Measurements from ENCODE around the gene UNKL.
A peak's percentile ranks its signal among the peaks of the same experiment; 100 is the strongest.

Gene UNKL

DNA sequence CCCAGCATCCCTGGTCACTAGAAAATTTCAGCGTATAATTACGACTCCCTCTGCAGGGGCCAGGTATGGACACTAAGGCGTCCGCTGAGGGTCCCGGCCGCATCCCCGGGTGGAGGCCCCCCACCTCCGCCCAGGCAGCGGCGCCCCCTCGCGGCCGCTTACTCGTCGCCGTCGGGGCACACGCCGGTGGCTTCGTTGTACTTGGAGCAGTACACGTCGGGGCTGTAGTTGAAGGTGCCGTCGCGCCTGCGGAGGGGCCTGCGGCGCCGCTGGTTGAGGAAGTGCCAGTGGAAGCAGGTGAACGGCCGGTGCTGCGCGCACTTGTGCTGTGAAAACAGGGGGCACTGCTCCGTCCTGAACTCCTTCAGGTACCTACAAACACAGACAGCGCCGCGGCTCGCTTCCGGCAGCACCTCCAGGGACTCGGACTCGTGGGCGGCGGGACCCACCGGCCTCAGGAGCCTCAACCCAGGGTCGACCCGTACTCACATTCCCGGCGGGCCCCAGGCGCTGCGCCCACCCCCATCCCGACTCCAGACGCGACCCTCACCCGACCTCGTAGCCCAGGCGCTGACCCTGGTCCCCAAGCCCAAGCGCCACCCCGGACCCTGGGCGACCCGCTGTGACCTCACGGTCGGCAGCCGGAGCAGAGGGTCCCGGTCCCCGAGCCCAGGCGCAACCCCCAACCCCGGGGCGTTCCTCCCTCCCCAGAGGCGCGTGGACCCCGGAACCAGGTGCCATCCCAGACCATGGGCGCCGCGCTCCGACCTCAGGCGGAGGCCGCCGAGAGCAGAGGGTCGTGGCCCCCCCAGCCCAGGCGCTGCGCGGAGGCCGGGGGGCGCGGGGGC lies 596 bp downstream of the UNKL start (continued):
- TF ChIP-seq ZNF133 (tag by site-specific recombination; IDR thresholded peaks at IDR 0.05) (no peak), ZNF660 (tag by site-specific recombination; IDR thresholded peaks at IDR 0.05) (no peak), ZBTB7A (tag by site-specific recombination; IDR thresholded peaks at IDR 0.05; ENCODE audit: low read depth) (peak; percentile 24; the same call in 1 of the 2 replicates), ZNF701 (tag by site-specific recombination; IDR thresholded peaks at IDR 0.05) (no peak), ZNF596 (tag by site-specific recombination; IDR thresholded peaks at IDR 0.05) (0 out of 2 replicates have a peak, but pooled peaks have one; percentile 45), ZNF600 (tag by site-specific recombination; IDR thresholded peaks at IDR 0.05) (no peak), YY2 (tag by site-specific recombination; IDR thresholded peaks at IDR 0.05) (no peak), ZNF785 (tag by site-specific recombination; IDR thresholded peaks at IDR 0.05) (no peak), ZNF610 (tag by site-specific recombination; IDR thresholded peaks at IDR 0.05; ENCODE audit: borderline replicate concordance) (0 out of 2 replicates have a peak, but pooled peaks have one; percentile 23), ZNF292 (tag by site-specific recombination; IDR thresholded peaks at IDR 0.05; ENCODE audit: borderline replicate concordance, low read depth) (no peak), MEIS1 (CRISPR knock-in tag; IDR thresholded peaks at IDR 0.05; ENCODE audit: borderline replicate concordance) (no peak), HOXC10 (CRISPR knock-in tag; IDR thresholded peaks at IDR 0.05) (no peak), ZBTB1 (tag by site-specific recombination; IDR thresholded peaks at IDR 0.05) (no peak), MYNN (tag by site-specific recombination; IDR thresholded peaks at IDR 0.05; ENCODE audit: borderline replicate concordance) (no peak), ZNF629 (tag by site-specific recombination; IDR thresholded peaks at IDR 0.05) (0 out of 2 replicates have a peak, but pooled peaks have one; percentile 16), ZNF138 (tag by site-specific recombination; IDR thresholded peaks at IDR 0.05; ENCODE audit: borderline replicate concordance) (no peak), ZNF510 (tag by site-specific recombination; IDR thresholded peaks at IDR 0.05; ENCODE audit: insufficient replicate concordance) (no peak), ZNF2 (tag by site-specific recombination; IDR thresholded peaks at IDR 0.05) (0 out of 2 replicates have a peak, but pooled peaks have one; percentile 27), ZEB2 (tag by site-specific recombination; IDR thresholded peaks at IDR 0.05) (peak; percentile 41; the same call in 1 of the 2 replicates), ZNF791 (tag by site-specific recombination; IDR thresholded peaks at IDR 0.05) (no peak), ZNF426 (tag by site-specific recombination; IDR thresholded peaks at IDR 0.05) (no peak), BCL11A (tag by site-specific recombination; IDR thresholded peaks at IDR 0.05; ENCODE audit: low read depth) (no peak), KLF16 (tag by site-specific recombination; IDR thresholded peaks at IDR 0.05) (no peak), ZFP69B (tag by site-specific recombination; IDR thresholded peaks at IDR 0.05) (peak; percentile 84), ZIC2 (tag by site-specific recombination; IDR thresholded peaks at IDR 0.05) (0 out of 2 replicates have a peak, but pooled peaks have one; percentile 4), ZNF473 (tag by site-specific recombination; IDR thresholded peaks at IDR 0.05) (no peak), ZNF221 (tag by site-specific recombination; IDR thresholded peaks at IDR 0.05; ENCODE audit: borderline replicate concordance) (no peak), ZNF23 (tag by site-specific recombination; IDR thresholded peaks at IDR 0.05; ENCODE audit: borderline replicate concordance) (no peak), ZNF501 (tag by site-specific recombination; IDR thresholded peaks at IDR 0.05) (no peak), ZNF335 (tag by site-specific recombination; conservative IDR thresholded peaks at IDR 0.05) (peak; percentile 49)
- TF ChIP-seq, protein P1, sequence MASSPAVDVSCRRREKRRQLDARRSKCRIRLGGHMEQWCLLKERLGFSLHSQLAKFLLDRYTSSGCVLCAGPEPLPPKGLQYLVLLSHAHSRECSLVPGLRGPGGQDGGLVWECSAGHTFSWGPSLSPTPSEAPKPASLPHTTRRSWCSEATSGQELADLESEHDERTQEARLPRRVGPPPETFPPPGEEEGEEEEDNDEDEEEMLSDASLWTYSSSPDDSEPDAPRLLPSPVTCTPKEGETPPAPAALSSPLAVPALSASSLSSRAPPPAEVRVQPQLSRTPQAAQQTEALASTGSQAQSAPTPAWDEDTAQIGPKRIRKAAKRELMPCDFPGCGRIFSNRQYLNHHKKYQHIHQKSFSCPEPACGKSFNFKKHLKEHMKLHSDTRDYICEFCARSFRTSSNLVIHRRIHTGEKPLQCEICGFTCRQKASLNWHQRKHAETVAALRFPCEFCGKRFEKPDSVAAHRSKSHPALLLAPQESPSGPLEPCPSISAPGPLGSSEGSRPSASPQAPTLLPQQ (tag by site-specific recombination; IDR thresholded peaks at IDR 0.05): peak; percentile 91
- TF ChIP-seq, protein P2, sequence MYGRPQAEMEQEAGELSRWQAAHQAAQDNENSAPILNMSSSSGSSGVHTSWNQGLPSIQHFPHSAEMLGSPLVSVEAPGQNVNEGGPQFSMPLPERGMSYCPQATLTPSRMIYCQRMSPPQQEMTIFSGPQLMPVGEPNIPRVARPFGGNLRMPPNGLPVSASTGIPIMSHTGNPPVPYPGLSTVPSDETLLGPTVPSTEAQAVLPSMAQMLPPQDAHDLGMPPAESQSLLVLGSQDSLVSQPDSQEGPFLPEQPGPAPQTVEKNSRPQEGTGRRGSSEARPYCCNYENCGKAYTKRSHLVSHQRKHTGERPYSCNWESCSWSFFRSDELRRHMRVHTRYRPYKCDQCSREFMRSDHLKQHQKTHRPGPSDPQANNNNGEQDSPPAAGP (tag by site-specific recombination; IDR thresholded peaks at IDR 0.05): peak; percentile 27; the same call in 1 of the 2 replicates
- TF ChIP-seq, protein P3, sequence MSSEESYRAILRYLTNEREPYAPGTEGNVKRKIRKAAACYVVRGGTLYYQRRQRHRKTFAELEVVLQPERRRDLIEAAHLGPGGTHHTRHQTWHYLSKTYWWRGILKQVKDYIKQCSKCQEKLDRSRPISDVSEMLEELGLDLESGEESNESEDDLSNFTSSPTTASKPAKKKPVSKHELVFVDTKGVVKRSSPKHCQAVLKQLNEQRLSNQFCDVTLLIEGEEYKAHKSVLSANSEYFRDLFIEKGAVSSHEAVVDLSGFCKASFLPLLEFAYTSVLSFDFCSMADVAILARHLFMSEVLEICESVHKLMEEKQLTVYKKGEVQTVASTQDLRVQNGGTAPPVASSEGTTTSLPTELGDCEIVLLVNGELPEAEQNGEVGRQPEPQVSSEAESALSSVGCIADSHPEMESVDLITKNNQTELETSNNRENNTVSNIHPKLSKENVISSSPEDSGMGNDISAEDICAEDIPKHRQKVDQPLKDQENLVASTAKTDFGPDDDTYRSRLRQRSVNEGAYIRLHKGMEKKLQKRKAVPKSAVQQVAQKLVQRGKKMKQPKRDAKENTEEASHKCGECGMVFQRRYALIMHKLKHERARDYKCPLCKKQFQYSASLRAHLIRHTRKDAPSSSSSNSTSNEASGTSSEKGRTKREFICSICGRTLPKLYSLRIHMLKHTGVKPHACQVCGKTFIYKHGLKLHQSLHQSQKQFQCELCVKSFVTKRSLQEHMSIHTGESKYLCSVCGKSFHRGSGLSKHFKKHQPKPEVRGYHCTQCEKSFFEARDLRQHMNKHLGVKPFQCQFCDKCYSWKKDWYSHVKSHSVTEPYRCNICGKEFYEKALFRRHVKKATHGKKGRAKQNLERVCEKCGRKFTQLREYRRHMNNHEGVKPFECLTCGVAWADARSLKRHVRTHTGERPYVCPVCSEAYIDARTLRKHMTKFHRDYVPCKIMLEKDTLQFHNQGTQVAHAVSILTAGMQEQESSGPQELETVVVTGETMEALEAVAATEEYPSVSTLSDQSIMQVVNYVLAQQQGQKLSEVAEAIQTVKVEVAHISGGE (tag by site-specific recombination; conservative IDR thresholded peaks at IDR 0.05; ENCODE audit: low read depth): 0 out of 2 replicates have a peak, but pooled peaks have one; percentile 24
- TF ChIP-seq, protein P4, sequence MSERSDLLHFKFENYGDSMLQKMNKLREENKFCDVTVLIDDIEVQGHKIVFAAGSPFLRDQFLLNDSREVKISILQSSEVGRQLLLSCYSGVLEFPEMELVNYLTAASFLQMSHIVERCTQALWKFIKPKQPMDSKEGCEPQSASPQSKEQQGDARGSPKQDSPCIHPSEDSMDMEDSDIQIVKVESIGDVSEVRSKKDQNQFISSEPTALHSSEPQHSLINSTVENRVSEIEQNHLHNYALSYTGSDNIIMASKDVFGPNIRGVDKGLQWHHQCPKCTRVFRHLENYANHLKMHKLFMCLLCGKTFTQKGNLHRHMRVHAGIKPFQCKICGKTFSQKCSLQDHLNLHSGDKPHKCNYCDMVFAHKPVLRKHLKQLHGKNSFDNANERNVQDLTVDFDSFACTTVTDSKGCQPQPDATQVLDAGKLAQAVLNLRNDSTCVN (tag by site-specific recombination; optimal IDR thresholded peaks at IDR 0.05): peak; percentile 57
